Stomach smooth muscle (tissue), 2 donors: ENCODE results near the gene RHBDD2.
"Not testable (repeated sequence)": the region's sequence is repeated elsewhere in the genome, so short reads cannot be mapped to it uniquely, and the experiment has no call there.

Source experiments
- H3K27ac ChIP-seq: one replicate; pipeline ENCODE4 v1.7.0; 2013; ENCODE audit warnings: mild to moderate bottlenecking, low read length, inconsistent platforms
- H3K27me3 ChIP-seq, 2 donors: one replicate each; pipeline ENCODE4 v1.7.0; 2013; ENCODE audit warnings: low read length in 2 of 2; ENCODE audit not compliant: insufficient read depth in 2 of 2, control insufficient read depth in 1 of 2
- H3K36me3 ChIP-seq, 2 donors: one replicate each; pipeline ENCODE4 v1.7.0; 2013; ENCODE audit warnings: low read length in 2 of 2; ENCODE audit not compliant: control insufficient read depth in 2 of 2, insufficient read depth in 2 of 2
- H3K4me1 ChIP-seq: one replicate; pipeline ENCODE4 v1.7.0; 2013; ENCODE audit warnings: low read length; ENCODE audit not compliant: control insufficient read depth, insufficient read depth
- H3K4me3 ChIP-seq, 2 donors: one replicate each; pipeline ENCODE4 v1.7.0; 2013; ENCODE audit warnings: low read length in 2 of 2
- H3K9ac ChIP-seq, 2 donors: one replicate each; pipeline ENCODE4 v1.7.0; 2013; ENCODE audit warnings: low read length in 2 of 2, mild to moderate bottlenecking in 1 of 2
- H3K9me3 ChIP-seq, 2 donors: one replicate each; pipeline ENCODE4 v1.7.0; 2013; ENCODE audit warnings: low read length in 2 of 2; ENCODE audit not compliant: control insufficient read depth in 2 of 2
- donor health status: healthy.
- donor health status: Pancreatic carcinoma.

The RHBDD2 gene

DNA sequence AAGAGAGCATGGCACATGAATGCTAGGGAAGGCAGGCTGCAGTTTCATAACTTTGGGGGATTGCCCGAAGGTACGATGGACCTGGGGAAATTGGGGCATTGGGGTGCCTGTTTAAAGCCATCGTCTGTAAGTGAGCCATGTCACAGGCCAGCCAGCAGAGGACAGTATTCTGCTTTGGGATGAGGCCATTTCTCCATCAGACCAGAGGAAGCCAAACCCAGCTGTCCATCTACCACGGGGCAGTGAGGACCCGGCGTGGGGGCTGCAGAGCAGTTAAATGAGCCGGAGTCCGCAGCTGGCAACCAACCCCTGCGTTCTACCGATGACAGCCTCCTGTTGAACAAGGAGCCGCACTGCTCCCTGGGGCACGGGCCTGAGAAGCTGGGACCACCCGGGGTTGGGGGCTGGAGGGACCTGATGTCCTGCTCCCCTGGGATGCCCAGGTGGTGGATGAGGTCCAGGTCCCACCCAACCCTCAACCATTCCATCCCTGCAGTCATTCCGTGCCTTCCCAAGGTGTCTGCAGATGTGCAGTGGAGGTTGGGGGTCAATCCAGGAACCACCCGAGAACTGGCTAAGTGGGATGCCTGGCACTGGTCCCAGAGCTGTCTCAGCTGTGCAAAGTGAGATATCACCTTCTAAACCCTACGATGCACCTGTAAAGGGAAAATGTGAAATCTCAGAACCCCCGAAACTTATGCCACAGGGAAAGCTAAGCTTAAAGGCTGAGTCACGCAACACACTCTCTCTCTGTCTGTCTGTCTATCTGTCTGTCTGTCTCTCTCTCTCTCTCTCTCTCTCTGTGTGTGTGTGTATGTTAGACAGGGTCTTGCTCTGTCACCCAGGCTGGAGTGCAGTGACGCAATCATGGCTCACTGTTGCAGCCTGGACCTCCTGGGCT, 12.1 kb upstream of the RHBDD2 start:
- H3K9ac ChIP-seq = no peak overlapping the region
- no peak overlapping the region for H3K4me3 ChIP-seq

DNA sequence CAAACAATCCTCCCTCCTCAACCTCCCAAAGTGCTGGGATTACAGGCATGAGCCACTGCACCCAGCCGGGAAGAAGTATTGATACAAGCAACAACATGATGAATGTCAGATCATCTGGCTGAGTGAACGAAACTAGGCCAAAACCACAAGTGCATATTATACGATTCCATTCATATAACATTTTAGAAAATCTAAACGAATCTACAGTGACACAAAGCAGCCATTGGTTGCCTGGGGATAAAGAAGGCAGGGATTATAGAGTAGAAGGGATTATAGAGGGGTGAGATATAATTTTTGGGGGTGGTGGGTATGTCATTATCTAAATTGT, 11.5 kb upstream of the RHBDD2 start:
- Histone ChIP-seq H3K9me3 (no peaks in the 10 kb centered on the region), H3K4me3 (no peak overlapping the region), H3K27me3 (no peaks in the 10 kb centered on the region), H3K27ac (no peak overlapping the region), H3K4me1 (peaks cover 12% of the 10 kb centered on the region), H3K9ac (no peak overlapping the region), H3K36me3 (no peaks in the 10 kb centered on the region)

More for the DNA sequence above, 12.1 kb upstream of the RHBDD2 start:
- Histone ChIP-seq H3K27ac (no peak overlapping the region), H3K9me3 (no peaks in the 10 kb centered on the region), H3K4me1 (peaks cover 7% of the 10 kb centered on the region), H3K36me3 (no peaks in the 10 kb centered on the region), H3K27me3 (no peaks in the 10 kb centered on the region)

DNA sequence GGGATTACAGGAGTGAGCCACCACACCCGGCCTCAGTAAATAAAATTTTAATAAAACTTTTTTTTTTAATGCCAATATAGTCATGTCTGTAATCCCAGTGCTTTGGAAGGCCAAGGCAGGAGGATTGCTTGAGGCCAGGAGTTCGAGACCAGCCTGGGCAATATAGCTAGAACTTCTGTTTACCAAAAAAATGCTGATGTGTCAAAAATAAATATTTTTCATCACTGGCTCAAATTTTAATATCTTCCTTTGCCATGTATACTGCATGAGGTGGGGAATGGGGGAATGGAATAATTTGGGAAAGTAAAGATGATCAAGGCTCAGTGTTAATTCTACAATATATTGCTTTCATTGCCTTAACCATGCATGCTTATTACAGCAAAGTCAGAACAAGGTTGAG, 10.7 kb upstream of the RHBDD2 start:
- no peaks in the 10 kb centered on the region for H3K36me3 ChIP-seq
- no peaks in the 10 kb centered on the region for H3K27me3 ChIP-seq
- peaks cover 13% of the 10 kb centered on the region for H3K4me1 ChIP-seq
- no peak overlapping the region for H3K9ac ChIP-seq
- no peak overlapping the region for H3K27ac ChIP-seq
- H3K4me3 ChIP-seq = no peak overlapping the region
- H3K9me3 ChIP-seq = no peaks in the 10 kb centered on the region

DNA sequence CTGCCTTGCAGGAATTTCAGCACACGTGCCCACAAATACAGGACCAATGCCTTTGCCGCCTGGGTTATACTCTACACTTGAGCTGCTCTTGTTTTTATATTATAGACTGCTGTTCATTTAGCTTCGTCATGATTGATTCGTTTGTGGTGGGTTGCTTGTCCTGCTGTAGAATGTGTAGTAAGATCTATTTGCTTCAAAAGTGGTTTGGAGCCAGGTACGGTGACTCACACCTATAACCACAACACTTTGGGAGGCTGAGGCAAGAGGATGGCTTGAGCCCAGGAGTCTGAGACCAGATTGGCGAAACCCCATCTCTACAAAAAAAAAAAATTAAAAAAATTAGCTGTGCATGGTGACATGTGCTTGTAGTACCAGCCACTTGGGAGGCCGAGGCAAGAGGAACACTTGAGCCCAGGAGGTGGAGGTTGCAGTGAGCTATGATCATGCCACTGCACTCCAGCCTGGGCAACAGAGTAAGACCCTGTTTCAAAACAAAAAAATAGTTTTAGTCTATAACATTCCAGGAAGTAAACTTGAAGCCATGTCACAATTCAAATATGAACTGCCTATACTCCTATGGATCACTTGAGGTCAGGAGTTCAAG, 9.0 kb upstream of the RHBDD2 start:
- Histone ChIP-seq H3K36me3 (no peaks in the 10 kb centered on the region), H3K9ac (no peak overlapping the region), H3K27me3 (no peaks in the 10 kb centered on the region), H3K4me3 (no peak overlapping the region), H3K27ac (no peak overlapping the region), H3K9me3 (no peaks in the 10 kb centered on the region), H3K4me1 (peaks cover 13% of the 10 kb centered on the region)

DNA sequence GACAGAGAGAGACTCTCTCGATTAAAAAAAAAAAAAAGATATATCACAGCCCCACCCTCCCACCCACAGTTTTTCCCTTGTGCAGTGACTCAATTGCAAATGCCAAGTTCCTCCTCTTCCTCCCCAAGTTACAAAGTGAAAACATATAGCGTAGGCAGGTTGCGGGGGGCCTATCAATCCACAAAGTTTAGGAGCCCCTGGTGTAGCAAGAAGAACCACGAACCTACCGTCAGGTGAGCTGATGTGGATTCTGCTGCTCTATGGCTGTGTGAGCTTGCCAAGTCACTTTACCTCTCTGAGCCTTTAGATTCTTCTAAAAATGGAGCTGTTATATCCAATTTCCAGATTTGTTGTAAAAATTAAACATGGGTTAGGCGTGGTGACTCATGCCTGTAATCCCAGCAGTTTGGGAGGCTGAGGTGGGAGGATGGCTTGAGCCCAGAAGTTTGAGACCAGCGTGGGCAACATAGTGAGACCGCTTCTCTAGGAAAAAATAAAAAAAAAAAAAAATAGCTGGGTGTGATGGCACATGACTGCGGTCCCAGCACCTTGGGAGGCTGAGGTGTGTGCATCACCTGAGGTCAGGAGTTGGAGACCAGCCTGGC, 8.2 kb upstream of the RHBDD2 start:
- H3K27me3 ChIP-seq = no peaks in the 10 kb centered on the region
- no peaks in the 10 kb centered on the region for H3K36me3 ChIP-seq
- no peaks in the 10 kb centered on the region for H3K9me3 ChIP-seq
- H3K27ac ChIP-seq = no peak overlapping the region
- peaks cover 13% of the 10 kb centered on the region for H3K4me1 ChIP-seq
- H3K9ac ChIP-seq = no peak overlapping the region
- H3K4me3 ChIP-seq = no peak overlapping the region

DNA sequence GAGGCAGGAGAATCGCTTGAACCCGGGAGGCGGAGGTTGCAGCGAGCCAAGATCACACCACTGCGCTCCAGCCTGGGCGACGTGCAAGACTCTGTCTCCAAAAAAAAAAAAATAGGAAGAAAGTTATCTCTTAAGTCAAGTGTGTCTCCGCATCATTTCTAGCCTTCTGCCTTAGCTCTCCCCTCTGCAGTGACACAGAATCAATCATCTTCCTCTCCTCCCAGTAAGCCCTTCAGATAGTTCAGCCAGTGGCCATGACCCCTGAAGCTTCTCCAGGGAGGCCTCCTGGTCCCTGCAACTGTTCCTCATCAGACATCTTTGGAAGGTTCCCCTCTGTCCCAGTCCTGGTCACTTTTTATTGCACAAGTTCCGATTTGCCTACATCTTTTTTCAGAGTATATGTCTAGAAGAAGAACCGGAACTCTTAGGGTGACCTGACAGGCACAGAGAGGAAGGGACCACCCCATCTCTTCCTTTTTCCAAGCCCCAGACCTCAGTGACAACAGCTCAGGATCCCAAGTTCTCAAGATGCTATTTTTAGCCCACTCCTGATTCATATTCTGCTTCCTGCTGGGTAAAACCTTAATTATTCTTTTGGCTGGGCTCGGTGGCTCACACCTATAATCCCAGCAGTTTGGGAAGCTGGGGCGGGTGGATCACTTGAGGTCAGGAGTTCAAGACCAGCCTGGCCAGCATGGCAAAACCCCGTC, 6.6 kb upstream of the RHBDD2 start:
- Histone ChIP-seq H3K27ac (no peak overlapping the region), H3K9ac (no peak overlapping the region), H3K9me3 (no peaks in the 10 kb centered on the region), H3K4me3 (no peak overlapping the region), H3K4me1 (peaks cover 6% of the 10 kb centered on the region), H3K27me3 (no peaks in the 10 kb centered on the region), H3K36me3 (no peaks in the 10 kb centered on the region)

DNA sequence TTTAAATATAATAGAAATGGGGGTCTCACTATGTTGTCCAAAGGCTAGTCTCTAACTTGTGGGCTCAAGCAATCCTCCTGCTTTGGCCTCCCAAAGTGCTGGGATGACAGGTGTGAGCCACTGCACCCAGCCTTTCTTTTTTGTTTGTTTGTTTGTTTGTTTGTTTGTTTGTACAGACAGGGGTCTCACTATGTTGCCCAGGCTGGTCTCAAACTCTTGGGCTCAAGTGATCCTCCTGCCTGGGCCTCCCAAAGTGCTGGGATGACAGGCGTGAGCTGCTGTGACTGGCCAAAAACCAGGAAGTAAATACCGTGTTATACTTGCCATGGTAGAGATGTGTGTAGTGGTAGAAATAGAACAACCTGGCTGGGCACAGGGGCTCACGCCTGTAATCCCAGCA, 4.7 kb upstream of the RHBDD2 start:
- H3K36me3 ChIP-seq, H3K27me3 ChIP-seq, H3K9ac ChIP-seq, H3K9me3 ChIP-seq, H3K27ac ChIP-seq, H3K4me3 ChIP-seq: not testable (repeated sequence)
- H3K4me1 ChIP-seq = peaks cover 16% of the 10 kb centered on the region

DNA sequence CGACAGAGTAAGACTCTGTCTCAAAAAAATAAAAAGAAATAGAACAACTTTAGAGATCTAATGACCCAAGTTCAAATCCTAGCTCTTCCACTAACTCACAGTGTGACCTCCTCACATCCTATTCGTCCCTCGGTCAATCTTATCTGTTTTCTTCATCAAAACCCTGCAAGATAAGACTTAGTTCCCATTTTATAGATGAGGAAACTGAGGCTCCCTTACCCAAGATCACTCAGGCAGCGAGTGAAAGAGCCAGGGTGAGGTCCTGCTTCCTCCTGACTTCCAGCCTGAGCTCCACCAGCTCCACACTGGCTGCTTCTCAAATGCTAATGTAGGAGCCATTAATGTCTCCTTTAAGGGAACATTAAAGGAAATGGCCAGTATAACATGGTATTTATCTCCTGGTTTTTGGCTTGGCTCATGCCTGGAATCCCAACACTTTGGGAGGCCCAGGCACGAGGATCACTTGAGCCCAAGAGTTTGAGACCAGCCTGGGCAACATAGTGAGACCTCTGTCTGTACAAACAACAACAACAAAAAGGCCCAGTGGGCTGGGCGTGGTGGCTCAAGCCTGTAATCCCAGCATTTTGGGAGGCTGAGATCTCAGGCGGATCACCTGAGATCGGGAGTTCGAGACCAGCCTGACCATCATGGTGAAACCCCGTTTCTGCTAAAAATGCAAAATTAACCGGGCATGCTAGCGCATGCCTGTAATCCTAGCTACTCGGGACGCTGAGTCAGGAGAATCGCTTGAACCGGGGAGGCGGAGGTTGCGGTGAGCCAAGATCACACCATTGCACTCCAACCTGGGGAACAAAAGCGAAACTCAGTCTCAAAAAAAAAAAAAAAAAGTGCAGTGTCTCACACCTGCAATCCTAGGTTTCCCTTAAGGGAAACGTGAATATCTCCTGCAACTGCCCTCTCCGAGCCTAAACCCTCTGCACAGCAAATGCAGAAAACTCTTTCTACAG, 3.4 kb upstream of the RHBDD2 start:
- Histone ChIP-seq H3K27ac (no peak overlapping the region), H3K4me3 (no peak overlapping the region), H3K9me3 (no peaks in the 10 kb centered on the region), H3K4me1 (peaks cover 27% of the 10 kb centered on the region), H3K27me3 (no peaks in the 10 kb centered on the region), H3K36me3 (no peaks in the 10 kb centered on the region), H3K9ac (no peak overlapping the region)

DNA sequence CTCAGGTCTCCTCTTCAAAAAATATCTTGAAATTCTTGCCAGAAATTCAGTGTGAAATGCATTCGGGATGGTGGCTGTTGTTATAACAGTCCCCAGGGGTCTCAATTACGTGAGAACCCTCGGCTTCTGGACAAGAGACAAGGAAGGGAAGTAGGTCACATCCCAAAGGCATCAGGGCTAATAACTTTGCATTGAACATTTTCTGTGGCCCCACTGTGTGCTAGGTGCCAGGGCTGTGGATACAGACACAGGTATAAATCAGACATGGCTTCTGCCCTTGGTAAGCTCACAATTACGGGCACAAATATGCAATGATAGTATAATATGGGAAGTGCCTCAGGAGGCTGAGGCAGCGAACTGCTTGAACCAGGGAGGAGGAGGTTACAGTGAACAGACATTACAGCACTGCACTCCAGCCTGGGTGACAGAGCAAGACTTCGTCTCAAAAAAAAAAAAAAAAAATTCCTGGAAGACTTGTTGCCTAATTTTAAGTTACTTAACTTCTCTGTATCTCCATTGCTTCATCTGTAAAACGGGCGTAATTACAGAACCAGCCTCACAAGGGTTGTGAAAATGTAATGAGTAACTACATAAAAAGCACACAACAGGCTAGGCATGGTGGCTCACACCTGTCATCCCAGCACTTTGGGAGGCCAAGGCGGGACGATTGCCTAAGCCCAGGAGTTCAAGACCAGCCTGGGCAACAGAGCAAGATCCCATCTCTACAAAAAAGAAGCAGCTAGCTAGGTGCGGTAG, 2.5 kb upstream of the RHBDD2 start:
- no peak overlapping the region for H3K4me3 ChIP-seq
- H3K4me1 ChIP-seq = peaks cover 32% of the 10 kb centered on the region
- no peaks in the 10 kb centered on the region for H3K9me3 ChIP-seq
- no peak overlapping the region for H3K9ac ChIP-seq
- no peaks in the 10 kb centered on the region for H3K27me3 ChIP-seq
- H3K27ac ChIP-seq = no peak overlapping the region
- H3K36me3 ChIP-seq = peaks cover 0 to 3% of the 10 kb centered on the region in 2 donors
